KG1 (cell line): ENCODE measurements around the gene ZG16B.

Experiments
- DNase-seq: peaks from one replicate; lab custom pipeline; 2025; lab: John Stamatoyannopoulos, UW

ZG16B gene

GRCh38 chr16:2867987-2868789, 38.1 kb downstream of the ZG16B start:
- DNase-seq = peak; percentile 83

DNA sequence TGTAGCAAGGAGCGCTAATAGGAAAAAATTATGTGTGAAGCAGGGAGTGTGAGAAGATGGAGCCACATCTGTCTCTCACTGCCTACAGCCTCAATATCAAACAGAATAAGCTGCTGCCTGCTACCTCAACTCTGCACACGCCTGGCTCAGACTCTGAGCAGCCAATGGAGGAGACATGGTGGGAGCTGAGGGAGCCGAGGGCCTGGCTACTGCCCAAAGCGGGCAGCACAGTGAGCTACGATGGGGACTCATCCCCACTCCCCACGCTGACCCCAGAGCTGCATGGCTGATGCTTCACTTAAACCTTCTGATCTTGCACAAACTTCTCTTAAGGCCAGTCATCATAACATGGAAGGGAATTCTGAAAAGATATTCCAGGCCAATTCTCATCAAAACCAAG, 41.8 kb downstream of the ZG16B start:
- DNase-seq = no peak

GRCh38 chr16:2874032-2874911, 44.2 kb downstream of the ZG16B start:
- DNase-seq = no peak

GRCh38 chr16:2874912-2875362, 44.8 kb downstream of the ZG16B start:
- peak; percentile 50 for DNase-seq

DNA sequence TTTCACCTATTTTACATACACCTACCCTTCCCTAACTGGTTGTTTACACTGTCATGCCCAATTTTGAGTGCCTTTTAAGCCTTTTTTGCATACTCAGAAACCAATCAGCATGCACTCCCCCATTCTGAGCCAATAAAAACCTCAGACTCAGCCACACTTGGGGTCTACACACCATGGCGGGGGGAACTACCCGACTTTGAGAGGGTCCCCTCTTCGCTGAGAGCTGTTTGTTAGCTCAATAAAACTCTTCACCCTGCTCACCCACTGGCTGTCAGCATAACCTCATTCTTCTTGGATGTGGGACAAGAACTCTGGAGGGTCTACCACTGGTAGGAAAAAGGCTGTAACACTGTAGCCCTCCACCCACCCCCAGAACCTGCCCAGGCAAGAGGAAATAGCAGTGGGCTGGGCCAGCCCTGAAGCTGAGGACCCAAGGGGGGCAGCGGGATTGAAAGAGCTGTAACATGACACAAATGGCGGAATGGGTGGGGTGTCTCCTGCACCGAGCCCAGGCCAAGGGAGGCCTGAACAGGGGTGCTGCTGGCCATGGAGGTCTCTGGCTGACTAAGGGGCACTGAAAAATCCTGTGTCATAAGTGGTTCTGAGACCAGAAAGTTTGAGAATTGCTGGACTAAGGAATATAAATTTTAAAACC, 49.9 kb downstream of the ZG16B start:
- DNase-seq = no peak
